Sciatic nerve (tissue), 2 donors: ENCODE results near the gene ARL15. TPM values are rescaled to one million over a fixed set of nuclear protein-coding genes. Genes with fewer than 3 reads are reported as not detected.

ENCODE experiments used
- ATAC-seq: fragments of 200-7000 bp; cut with Tn5 transposase; one replicate; pipeline ENCODE4 v1.9.1; 2020; ENCODE audit warnings: mild to moderate bottlenecking, moderate library complexity
- DNase-seq: peaks from one replicate; pipeline ENCODE4 v3.0.0-alpha.2; 2020; ENCODE audit warnings: low spot score
- intact Hi-C: fragments of 100-400 bp; cut with DNase I; formaldehyde crosslinking; loops from one replicate; pipeline ENCODE4 v1.14.2; 2022
- total RNA-seq: library from RNA; stranded (reverse); fragmentation: NEBNext Ultra II Directional; extraction: Animal tissue kit (Norgen Biotek cat#: 25700); gene quantifications from one replicate; pipeline ENCODE4 v1.2.1, GENCODE V29; 2021
- donor health status: DM: no; HTN: no; CAD: no.
- donor health status: DM: no; HTN: no; CAD: no.

The ARL15 gene
- total RNA-seq, 1 donor from 2014 or later = 30.9 TPM

DNA sequence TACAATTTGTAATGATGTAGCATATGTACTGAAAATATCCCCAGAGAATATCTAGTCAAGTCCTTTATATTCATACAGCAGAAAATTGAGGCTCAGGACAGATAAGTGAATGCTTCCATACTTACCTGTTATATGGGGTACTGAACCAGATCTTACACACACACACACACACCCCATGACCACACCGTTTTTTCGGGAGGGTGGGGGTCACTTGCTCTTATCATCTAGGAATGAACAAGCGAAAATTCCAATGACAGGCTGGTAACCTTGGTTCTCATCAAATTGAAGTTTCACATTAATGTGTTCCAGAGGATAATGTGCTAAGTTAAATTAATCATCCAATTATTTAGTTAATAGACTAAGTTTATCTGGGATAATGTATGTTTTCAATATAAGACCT lies 48.8 kb downstream of the ARL15 start:
- DNase-seq = no peak
- no peak for ATAC-seq
- intact Hi-C loops = no loop called here

DNA sequence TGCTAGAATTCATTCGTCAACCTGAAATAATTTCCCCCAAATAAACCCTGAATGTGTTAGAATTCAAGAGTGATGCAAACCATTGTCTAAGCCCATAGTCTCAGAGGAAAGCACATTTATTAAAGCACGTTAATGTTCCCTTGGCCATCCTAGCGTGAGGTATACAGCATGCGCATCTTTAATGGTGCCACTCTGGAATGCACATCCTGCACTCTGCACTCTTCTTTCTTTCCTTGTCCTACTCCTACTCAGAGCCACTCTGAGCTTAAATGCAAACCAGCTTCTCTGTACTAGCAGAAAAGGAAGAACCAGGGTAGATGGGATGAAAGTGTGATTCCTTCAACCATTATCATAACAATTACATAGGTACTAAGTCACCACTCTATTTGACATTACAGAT lies 50.4 kb downstream of the ARL15 start:
- intact Hi-C loops = no loop called here
- no peak for ATAC-seq
- DNase-seq = no peak

DNA sequence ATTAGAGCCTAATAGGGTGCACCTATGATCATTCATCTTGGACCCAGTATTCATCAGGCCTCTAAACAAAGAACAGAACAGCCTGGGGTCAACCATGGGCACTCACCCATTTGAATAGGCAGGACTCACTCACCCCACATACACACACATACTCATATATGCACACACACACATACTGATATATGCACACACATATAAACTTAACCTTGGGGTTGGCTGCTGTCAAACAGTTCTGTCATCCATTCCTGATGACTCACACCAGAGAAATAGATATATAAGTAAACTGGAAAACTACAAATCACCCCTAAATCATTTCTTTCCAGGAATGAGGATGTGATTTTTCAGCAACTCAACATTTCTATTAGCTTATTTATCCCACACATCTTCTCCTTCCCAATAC lies 51.3 kb downstream of the ARL15 start:
- no peak for ATAC-seq
- no peak for DNase-seq
- intact Hi-C loops = no loop called here

DNA sequence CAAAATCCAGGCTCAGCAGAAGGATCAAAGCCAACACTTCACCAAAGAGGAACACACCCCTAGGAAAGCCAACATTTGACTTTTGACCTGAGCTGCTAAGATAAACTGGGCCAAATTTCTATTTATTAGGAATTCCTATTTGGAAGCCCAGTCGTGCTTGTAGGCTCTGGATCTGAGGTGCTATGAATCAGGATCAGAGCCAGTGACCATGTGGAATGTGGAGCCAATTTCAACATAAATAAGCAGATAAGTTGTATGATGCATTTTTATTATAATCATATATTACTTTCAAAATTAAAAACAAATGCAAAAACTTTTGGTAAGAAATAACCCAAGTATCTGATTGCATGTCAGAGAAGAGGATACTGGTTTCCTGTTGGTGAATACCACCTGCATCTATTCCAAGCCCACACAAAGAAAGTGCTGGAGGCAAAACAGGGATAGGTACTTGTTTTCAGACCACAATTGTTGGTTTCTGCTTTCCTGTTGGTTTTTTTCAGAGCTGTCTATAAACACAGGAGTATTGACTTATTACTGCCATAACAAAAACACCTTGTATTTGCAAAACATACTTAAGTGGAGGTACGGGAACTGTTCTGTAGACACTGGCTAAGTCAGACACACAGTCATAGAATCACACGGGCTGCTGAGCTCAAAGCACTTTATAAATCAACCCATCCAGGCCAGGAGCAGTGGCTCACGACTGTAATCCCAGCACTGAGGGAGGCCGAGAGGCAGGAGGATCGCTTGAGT lies 52.8 kb downstream of the ARL15 start:
- DNase-seq = no peak
- intact Hi-C loops = no loop called here
- no peak for ATAC-seq

DNA sequence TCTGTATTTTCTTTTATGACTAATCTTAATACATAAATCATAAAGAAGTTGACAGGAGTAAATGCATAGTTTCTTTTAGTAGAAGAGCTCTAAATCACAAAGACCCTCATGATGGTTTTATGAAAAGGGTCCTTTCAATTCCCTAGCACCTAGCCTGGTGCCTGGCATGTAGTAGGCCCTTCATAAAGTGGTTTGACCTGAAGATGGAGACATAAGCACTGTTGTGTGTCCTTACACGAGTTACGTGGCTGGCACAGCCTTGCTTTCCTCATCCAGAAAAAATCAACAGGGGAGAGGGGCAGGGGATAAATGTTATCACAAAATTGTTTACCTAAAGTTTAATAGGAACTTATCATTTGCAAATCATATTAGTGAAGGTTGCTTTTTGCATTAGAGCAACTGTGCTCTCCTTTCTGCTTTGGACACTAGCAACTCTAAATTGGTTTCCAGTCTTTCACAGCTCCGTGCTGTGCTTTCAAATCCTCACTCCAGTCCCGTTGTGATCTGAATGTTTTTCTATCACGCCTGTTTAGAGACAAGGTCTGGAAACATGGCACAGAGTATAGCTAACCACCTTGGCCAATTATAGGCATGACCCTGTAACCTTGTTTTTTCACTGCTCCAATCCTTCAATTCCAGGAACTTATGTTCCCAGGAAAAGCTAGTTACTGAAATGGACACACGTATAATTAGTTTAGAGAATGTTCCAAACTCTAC lies 55.7 kb downstream of the ARL15 start:
- intact Hi-C loops = no loop called here
- DNase-seq (no peak), ATAC-seq (peak; percentile 80)

DNA sequence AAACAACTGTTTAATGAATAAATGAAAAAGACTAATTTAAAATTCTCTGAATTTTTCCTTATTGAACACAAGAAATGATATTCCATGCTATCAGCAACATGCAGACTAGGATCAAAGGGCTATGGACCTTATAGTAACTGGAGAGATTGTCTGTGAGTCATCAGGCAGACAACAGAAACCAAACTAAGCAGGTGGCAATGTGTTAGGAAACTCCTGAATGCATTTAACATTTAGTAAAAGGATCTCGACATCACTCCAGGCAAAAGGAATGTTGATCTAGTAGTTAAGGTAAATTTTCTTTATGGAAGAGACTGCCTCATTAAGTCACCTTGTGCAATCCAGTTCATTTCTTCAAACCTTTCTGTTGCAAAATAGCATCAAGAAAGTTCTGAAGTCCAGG lies 58.4 kb downstream of the ARL15 start:
- ATAC-seq (no peak), DNase-seq (no peak)
- intact Hi-C loops = no loop called here

DNA sequence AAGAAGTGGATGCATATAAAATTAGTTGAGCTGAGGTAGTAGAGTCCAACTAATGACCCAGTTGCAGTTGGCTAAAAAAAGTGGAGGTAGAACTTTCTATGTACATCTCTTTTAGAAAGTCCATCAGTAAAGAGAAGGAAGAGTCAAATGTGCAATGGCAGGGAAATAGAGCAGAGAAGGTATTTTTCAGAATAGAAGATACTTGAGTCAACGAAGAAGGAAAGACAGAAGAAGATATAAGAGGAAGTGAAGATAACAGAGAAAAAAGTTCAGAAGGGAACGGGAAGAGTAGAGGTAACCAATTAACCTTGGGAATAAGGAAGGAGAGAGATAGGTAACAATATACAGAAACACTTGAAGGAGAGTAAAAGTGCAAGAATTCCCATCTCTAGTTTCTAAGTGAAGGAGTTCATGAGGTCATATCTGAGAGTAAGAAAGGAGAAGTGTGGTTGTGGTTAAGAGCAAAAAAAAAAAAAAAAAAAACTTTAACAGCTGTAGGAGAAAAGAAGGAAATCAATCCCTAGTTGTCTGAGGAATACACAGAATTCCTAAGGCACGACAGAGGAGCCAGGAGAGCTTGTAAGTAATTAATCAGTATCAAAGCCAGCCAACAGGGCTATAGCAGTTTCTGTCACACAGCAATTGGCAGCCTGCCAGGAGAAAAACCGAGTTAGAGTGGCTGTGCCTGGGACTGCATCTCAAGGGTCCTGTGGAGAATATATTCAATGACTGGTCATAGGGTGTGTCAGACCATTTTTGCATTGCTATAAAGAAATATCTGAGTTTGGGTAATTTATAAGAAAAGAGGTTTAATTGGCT lies 61.0 kb downstream of the ARL15 start:
- intact Hi-C loops = loop anchor here (10.0 kb wide), 1 partner anchor 165 kb away; no protein-coding TSS in a partner anchor
- no peak for ATAC-seq
- DNase-seq = peak; percentile 64

DNA sequence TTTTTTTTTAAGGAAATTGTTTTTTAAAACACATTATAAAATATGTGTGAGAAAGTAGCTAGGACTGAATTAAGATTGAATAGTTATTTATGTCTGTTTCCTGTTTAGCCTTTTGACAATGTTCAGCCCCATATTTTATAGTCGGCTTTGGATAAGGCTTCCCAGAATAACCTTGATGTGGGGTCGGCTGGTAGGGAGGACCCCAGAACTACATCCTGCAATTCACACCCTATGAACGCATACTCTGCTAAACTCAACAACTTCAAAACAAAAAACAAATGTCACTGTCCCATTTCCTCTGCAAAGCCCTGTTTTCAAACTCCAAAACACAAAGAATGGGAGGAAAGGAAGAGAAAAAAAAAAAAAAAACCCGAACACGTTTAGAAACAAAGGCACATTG lies 63.1 kb downstream of the ARL15 start:
- ATAC-seq = no peak
- no peak for DNase-seq
- intact Hi-C loops = loop anchor here (10.0 kb wide), 1 partner anchor 168 kb away; no protein-coding TSS in a partner anchor

DNA sequence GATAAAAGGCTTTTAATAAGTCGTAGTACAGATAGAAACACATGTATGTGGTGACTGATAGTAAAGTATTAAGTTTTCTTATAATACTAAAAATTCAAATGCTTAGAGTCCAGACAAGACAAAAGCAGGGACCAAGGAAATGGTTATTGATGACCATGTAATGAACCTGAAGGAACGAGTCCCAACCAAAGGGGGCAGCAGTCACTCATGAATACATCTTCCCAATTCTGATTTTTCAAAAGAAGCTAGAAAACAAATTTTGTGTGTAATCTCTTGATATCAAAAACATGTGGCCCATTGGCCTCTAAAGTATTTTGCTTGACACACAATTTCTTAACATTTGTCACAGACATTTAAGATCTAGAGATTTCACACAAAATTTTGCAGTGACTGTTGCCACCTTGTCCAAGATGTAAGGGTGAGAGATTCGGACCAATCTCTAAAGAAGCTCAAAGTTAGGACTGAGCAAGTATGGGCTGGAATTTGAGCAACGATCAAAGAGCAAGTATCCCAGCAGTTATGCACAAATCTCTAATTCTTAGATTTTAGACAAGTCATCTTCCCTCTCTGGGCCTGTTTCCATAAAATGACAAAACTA lies 66.8 kb downstream of the ARL15 start:
- intact Hi-C loops = loop anchor here (10.0 kb wide), 1 partner anchor 171 kb away; no protein-coding TSS in a partner anchor
- ATAC-seq (peak; percentile 57), DNase-seq (no peak)

DNA sequence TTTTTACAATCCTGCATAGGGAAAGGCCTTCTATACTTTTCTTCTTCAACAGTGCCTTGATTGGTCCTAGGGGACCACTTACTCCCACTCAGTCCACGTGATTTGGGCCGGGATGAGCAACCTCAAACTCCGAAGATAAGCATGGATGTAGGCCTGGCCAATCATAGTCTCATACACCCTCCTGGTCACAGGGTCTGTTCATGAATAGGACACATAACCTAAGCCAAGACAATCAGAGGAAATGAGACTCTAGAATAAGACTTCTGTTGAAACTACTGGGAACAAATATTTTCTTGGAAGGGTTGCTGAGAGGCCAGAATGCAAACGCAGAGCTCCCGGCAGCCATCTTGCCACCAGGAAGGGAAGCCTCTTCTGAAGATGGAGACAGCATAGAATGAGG lies 68.1 kb downstream of the ARL15 start:
- intact Hi-C loops = loop anchor here (10.0 kb wide), 1 partner anchor 173 kb away; no protein-coding TSS in a partner anchor
- DNase-seq = no peak
- no peak for ATAC-seq

DNA sequence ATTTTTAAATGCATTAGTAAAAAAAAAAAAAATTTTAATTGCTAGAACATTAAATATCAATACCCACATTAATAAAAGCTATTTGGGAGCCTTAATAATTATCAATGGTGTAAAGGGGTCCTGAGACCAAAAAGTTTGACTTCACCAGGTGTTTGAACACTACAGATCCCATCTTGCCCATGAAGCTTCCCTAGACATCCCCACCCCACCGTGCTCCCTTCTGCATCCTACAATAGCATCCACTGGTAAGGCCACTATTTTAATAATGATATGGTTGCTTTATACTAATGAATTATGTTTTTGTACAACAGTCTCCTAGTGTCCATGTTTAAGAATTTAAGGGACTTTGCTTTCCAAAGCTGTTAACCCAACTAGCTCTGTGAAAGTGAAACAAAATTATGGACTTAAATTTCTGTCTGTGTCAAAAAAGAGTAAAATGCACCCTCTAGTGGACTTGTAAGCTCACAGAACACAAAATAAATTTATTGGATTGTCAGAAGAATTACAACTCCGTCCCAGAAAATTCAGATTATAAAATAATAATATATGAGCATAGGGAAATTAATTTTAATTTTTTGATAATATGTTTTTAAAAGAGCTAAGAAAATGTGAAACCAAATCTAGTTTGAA lies 76.0 kb downstream of the ARL15 start:
- no peak for ATAC-seq
- intact Hi-C loops = no loop called here

DNA sequence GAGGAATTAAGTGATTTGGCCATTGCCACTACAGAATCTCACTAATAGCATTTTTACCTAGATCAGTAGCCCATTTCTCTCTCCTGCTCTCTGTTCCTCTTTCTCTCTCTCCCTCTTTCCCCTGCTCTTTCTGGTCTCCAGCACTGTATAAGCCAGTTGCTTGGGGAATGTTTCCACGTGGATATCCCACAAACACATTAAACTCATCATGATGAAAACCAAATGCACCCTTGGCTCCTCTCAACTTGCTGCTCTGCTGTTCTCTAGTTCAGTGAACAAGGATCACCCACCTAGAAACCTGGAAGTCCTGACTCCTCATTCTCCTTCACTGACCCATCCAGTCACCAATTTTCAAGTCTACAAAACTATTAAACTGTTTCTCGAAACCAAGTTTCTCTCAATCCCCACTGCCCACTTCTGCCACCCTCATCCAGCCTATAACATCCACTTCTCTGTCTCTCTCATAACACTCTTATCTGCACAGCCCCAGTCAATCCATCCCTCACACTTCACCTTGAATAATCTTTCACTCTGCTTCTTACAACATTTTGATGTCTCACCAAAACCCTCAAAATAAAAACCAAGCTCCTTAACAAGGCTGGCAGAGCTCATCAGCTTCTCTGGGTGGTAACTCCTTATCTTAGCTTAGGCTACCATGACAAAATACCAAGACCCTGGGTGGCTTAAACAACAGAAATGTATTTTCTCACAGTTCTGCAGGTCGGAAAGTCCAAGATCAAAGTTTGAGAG lies 79.3 kb downstream of the ARL15 start:
- ATAC-seq = no peak
- intact Hi-C loops = no loop called here

More for the DNA sequence above, 76.0 kb downstream of the ARL15 start:
- no peak for DNase-seq

DNA sequence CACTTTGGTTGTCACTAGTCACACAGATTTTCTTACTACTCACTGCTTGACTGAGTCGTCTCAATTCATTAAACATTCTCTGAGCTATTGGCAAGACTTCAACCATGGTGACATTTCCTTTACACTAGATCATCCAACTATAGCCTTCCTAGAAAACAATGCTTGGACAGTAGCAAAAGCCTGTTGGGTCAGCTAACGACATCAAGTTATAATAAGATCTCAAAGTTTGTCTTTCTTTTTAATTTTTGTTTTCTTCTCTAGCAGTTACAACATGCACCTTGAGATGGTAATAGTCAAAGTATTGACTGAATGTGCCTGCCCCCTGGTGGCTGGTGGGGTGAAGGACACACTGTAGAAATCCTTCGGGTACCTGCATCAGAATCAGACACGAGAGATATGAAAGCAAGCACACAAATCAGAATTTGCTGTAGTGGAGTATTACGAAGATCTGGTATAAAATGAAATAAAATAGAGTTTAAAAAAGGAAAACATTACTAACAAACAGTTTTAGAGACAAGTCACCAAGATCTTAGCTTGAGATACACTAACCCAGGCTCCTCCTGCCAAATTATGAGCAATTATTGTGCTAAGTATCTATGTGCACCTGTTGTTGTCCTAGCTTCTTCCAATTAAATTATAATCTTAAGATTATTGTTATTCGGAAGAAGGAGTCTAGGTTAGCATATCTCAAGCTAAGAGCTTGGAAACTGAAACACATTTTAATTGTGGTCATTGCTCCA lies 81.2 kb downstream of the ARL15 start:
- intact Hi-C loops = loop anchor here (10.0 kb wide), 1 partner anchor 744 kb away; the partner anchor contains the start of gene FST
- DNase-seq (peak; percentile 89), ATAC-seq (peak; percentile 81)

More for the DNA sequence above, 79.3 kb downstream of the ARL15 start:
- no peak for DNase-seq

DNA sequence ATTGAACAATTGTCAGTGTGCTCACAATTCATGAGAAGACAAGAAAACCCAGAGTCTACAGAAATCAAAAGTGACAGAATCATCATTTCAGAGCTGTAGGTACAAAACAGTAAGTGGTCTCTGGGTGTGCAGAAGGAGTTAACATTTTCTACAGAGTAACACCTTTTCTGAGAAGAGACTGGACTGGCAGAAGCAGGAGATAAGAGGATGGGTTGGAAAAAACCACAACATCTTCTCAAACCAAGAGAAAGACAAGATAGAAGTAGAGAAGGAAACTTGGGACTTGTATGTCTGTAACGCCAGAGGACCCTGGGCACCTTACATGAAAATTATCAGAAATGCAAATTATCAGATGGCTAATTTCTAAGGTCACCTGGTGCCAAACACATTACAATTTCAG lies 82.6 kb downstream of the ARL15 start:
- ATAC-seq = no peak
- intact Hi-C loops = loop anchor here (10.0 kb wide), 1 partner anchor 743 kb away; the partner anchor contains the start of gene FST
- no peak for DNase-seq

DNA sequence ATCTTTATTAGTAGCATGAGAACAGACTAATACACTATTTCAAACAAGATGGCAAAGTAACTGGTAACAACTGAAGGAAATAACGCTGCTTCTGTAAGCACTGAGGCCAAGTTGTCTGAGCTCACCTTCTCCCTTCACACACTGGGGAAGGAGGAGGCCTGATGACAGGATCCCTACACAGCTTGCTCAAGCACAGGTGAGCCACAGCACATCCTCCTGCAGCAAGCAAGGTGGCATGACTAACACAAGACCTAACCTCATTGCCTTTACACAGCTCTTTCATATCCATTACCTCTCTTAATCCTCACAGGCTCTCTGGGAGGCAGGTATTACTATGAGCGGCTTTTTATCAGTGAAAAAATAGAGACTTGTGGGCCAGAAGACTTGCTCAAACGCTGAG lies 83.3 kb downstream of the ARL15 start:
- ATAC-seq = no peak
- no peak for DNase-seq
- intact Hi-C loops = loop anchor here (10.0 kb wide), 1 partner anchor 742 kb away; the partner anchor contains the start of gene FST

DNA sequence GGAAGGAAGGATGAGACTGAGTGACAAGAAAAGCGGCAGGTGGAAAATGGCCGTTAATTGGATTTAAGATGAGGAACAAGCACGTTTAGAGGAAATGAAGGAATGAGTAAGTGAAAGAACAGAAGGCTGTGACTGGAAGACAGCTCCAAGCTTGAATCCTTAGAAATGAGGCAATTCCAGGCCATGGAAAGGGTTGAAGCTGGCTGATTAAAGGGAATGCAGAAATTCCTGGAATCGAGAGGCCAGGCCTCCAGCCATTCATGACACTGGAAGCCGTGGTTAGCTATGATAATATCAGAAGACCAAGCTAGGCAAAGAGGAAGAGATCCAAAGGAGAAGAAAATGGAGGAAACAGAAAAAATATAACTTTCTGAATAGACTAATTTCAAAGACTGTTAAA lies 84.2 kb downstream of the ARL15 start:
- peak; percentile 63 for ATAC-seq
- no peak for DNase-seq
- intact Hi-C loops = loop anchor here (10.0 kb wide), 1 partner anchor 741 kb away; the partner anchor contains the start of gene FST
